22Rv1 (cell line): ENCODE data around the gene TIMM21.

Source experiments
- ZFX ChIP-seq: fragments of 450-650 bp; IDR thresholded peaks from 2 replicates; pipeline ENCODE4 v1.6.1; 2017; ENCODE audit warnings: antibody characterized with exemption, borderline replicate concordance
- TF ChIP-seq, protein P1 (sequence below): fragments of 450-650 bp; IDR thresholded peaks from 2 replicates; pipeline ENCODE4 v1.5.1; 2017; ENCODE audit warnings: mild to moderate bottlenecking

DNA sequence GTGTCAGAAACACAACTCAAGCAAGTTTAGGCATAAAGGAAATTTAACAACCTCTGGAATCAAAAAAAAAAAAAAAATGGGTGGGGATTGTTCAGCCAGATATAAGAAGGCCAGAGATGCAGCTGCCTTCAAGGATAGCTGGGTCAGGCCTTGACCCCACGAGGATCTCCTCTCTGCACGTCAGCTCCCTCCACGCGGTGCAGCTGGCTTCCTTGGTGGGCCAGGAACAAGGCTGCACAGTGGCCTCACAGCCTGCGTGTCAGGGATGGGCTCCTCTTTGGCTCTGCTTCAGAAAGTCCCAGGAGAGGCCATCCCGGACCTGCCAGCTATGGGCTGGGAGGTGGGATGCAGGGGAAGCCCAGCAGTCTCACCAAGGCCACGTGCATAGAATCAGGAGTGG lies 55.5 kb downstream of the TIMM21 start:
- TF ChIP-seq, protein P1, sequence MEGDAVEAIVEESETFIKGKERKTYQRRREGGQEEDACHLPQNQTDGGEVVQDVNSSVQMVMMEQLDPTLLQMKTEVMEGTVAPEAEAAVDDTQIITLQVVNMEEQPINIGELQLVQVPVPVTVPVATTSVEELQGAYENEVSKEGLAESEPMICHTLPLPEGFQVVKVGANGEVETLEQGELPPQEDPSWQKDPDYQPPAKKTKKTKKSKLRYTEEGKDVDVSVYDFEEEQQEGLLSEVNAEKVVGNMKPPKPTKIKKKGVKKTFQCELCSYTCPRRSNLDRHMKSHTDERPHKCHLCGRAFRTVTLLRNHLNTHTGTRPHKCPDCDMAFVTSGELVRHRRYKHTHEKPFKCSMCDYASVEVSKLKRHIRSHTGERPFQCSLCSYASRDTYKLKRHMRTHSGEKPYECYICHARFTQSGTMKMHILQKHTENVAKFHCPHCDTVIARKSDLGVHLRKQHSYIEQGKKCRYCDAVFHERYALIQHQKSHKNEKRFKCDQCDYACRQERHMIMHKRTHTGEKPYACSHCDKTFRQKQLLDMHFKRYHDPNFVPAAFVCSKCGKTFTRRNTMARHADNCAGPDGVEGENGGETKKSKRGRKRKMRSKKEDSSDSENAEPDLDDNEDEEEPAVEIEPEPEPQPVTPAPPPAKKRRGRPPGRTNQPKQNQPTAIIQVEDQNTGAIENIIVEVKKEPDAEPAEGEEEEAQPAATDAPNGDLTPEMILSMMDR, result no peak
- TF ChIP-seq ZFX, result no peak
